Measurements from ENCODE around the gene ENO4. TPM values are rescaled to one million over a fixed set of nuclear protein-coding genes. Genes with fewer than 3 reads are reported as not detected.

Gene ENO4
- total RNA-seq, 2 experiments from 2014 or later = not detected

- peaks cover 8% of the 10 kb centered on the region for H3K9me3 Mint-ChIP-seq (ENCODE audit: insufficient read depth)
- H3K27me3 Mint-ChIP-seq (ENCODE audit: low read depth) = peaks cover 27% of the 10 kb centered on the region
- CTCF ChIA-PET = interaction anchor here (1.6 kb wide), 1 partner anchor 322 kb away, joined by 5 read pairs; no protein-coding TSS in a partner anchor
- no peak for DNase-seq
- H3K4me3 Mint-ChIP-seq = no peak overlapping the region
- no peaks in the 10 kb centered on the region for H3K36me3 Mint-ChIP-seq (ENCODE audit: low read depth)
- no peak for ATAC-seq
- POLR2A ChIA-PET = no interaction called here
- H3K27ac Mint-ChIP-seq = no peak overlapping the region
- peaks cover 3% of the 10 kb centered on the region for H3K4me1 Mint-ChIP-seq (ENCODE audit: low read depth)
Observed at GRCh38 chr10:116853287-116853686, 4.0 kb downstream of the ENO4 start.

GRCh38 chr10:116853701-116854100 lies 4.4 kb downstream of the ENO4 start:
- Mint-ChIP-seq H3K4me1 (ENCODE audit: low read depth) (peaks cover 2% of the 10 kb centered on the region), H3K4me3 (no peak overlapping the region), H3K27ac (no peak overlapping the region), H3K36me3 (ENCODE audit: low read depth) (no peaks in the 10 kb centered on the region), H3K9me3 (ENCODE audit: insufficient read depth) (peaks cover 9% of the 10 kb centered on the region), H3K27me3 (ENCODE audit: low read depth) (peaks cover 22% of the 10 kb centered on the region)
- DNase-seq = no peak
- ChIA-PET POLR2A (no interaction called here), CTCF (interaction anchor here (1.6 kb wide), 1 partner anchor 321 kb away, joined by 5 read pairs; no protein-coding TSS in a partner anchor)
- ATAC-seq = no peak

- DNase-seq = no peak
- POLR2A ChIA-PET = no interaction called here
- Mint-ChIP-seq H3K27ac (no peak overlapping the region), H3K4me1 (ENCODE audit: low read depth) (no peaks in the 10 kb centered on the region), H3K27me3 (ENCODE audit: low read depth) (no peaks in the 10 kb centered on the region), H3K9me3 (ENCODE audit: insufficient read depth) (peaks cover 9% of the 10 kb centered on the region), H3K4me3 (no peak overlapping the region), H3K36me3 (ENCODE audit: low read depth) (no peaks in the 10 kb centered on the region)
- no peak for ATAC-seq
- CTCF ChIA-PET = no interaction called here
Observed at GRCh38 chr10:116857156-116857555, 7.9 kb downstream of the ENO4 start.

- Mint-ChIP-seq H3K27ac (no peak overlapping the region), H3K4me1 (ENCODE audit: low read depth) (no peaks in the 10 kb centered on the region), H3K27me3 (ENCODE audit: low read depth) (no peaks in the 10 kb centered on the region), H3K4me3 (no peak overlapping the region), H3K36me3 (ENCODE audit: low read depth) (no peaks in the 10 kb centered on the region), H3K9me3 (ENCODE audit: insufficient read depth) (peaks cover 6% of the 10 kb centered on the region)
- DNase-seq (no peak), ATAC-seq (no peak)
- CTCF ChIA-PET = no interaction called here
- POLR2A ChIA-PET = no interaction called here
Observed at GRCh38 chr10:116861796-116862195, 12.5 kb downstream of the ENO4 start.

- CTCF ChIA-PET = interaction anchor here (0.6 kb wide), 1 partner anchor 312 kb away, joined by 3 read pairs; no protein-coding TSS in a partner anchor
- Mint-ChIP-seq H3K9me3 (ENCODE audit: insufficient read depth) (no peaks in the 10 kb centered on the region), H3K27ac (no peak overlapping the region), H3K4me1 (ENCODE audit: low read depth) (no peaks in the 10 kb centered on the region), H3K27me3 (ENCODE audit: low read depth) (no peaks in the 10 kb centered on the region), H3K4me3 (no peak overlapping the region), H3K36me3 (ENCODE audit: low read depth) (no peaks in the 10 kb centered on the region)
- no peak for ATAC-seq
- no peak for DNase-seq
- POLR2A ChIA-PET = no interaction called here
Observed at GRCh38 chr10:116864436-116864835, 15.1 kb downstream of the ENO4 start.

GRCh38 chr10:116866066-116866465 lies 16.8 kb downstream of the ENO4 start:
- ATAC-seq = no peak
- no peaks in the 10 kb centered on the region for H3K4me1 Mint-ChIP-seq (ENCODE audit: low read depth)
- ChIA-PET POLR2A (no interaction called here), CTCF (no interaction called here)
- H3K27me3 Mint-ChIP-seq (ENCODE audit: low read depth) = no peaks in the 10 kb centered on the region
- no peaks in the 10 kb centered on the region for H3K9me3 Mint-ChIP-seq (ENCODE audit: insufficient read depth)
- no peak for DNase-seq
- H3K4me3 Mint-ChIP-seq = no peak overlapping the region
- H3K27ac Mint-ChIP-seq = no peak overlapping the region
- no peaks in the 10 kb centered on the region for H3K36me3 Mint-ChIP-seq (ENCODE audit: low read depth)

GRCh38 chr10:116866987-116867595 lies 17.8 kb downstream of the ENO4 start:
- Mint-ChIP-seq H3K27ac (no peak overlapping the region), H3K27me3 (ENCODE audit: low read depth) (no peaks in the 10 kb centered on the region), H3K4me1 (ENCODE audit: low read depth) (no peaks in the 10 kb centered on the region), H3K36me3 (ENCODE audit: low read depth) (no peaks in the 10 kb centered on the region), H3K9me3 (ENCODE audit: insufficient read depth) (no peaks in the 10 kb centered on the region), H3K4me3 (no peak overlapping the region)
- ATAC-seq = no peak
- POLR2A ChIA-PET = no interaction called here
- no peak for DNase-seq
- CTCF ChIA-PET = no interaction called here

- ATAC-seq (no peak), DNase-seq (no peak)
- ChIA-PET POLR2A (no interaction called here), CTCF (no interaction called here)
- no peaks in the 10 kb centered on the region for H3K4me1 Mint-ChIP-seq (ENCODE audit: low read depth)
- no peaks in the 10 kb centered on the region for H3K9me3 Mint-ChIP-seq (ENCODE audit: insufficient read depth)
- no peak overlapping the region for H3K27ac Mint-ChIP-seq
- no peaks in the 10 kb centered on the region for H3K36me3 Mint-ChIP-seq (ENCODE audit: low read depth)
- H3K27me3 Mint-ChIP-seq (ENCODE audit: low read depth) = no peaks in the 10 kb centered on the region
- no peak overlapping the region for H3K4me3 Mint-ChIP-seq
Observed at GRCh38 chr10:116868198-116868676, 18.9 kb downstream of the ENO4 start.

GRCh38 chr10:116868722-116869121 lies 19.4 kb downstream of the ENO4 start:
- POLR2A ChIA-PET = no interaction called here
- Mint-ChIP-seq H3K27me3 (ENCODE audit: low read depth) (no peaks in the 10 kb centered on the region), H3K27ac (no peak overlapping the region), H3K9me3 (ENCODE audit: insufficient read depth) (no peaks in the 10 kb centered on the region), H3K4me1 (ENCODE audit: low read depth) (no peaks in the 10 kb centered on the region), H3K4me3 (no peak overlapping the region), H3K36me3 (ENCODE audit: low read depth) (no peaks in the 10 kb centered on the region)
- DNase-seq = no peak
- CTCF ChIA-PET = no interaction called here
- ATAC-seq = no peak

GRCh38 chr10:116870949-116871348 lies 21.6 kb downstream of the ENO4 start:
- no peak for ATAC-seq
- Mint-ChIP-seq H3K4me3 (no peak overlapping the region), H3K27ac (no peak overlapping the region), H3K9me3 (ENCODE audit: insufficient read depth) (no peaks in the 10 kb centered on the region), H3K36me3 (ENCODE audit: low read depth) (no peaks in the 10 kb centered on the region), H3K27me3 (ENCODE audit: low read depth) (no peaks in the 10 kb centered on the region), H3K4me1 (ENCODE audit: low read depth) (no peaks in the 10 kb centered on the region)
- ChIA-PET POLR2A (no interaction called here), CTCF (no interaction called here)
- no peak for DNase-seq

- POLR2A ChIA-PET = no interaction called here
- Mint-ChIP-seq H3K4me1 (ENCODE audit: low read depth) (no peaks in the 10 kb centered on the region), H3K36me3 (ENCODE audit: low read depth) (no peaks in the 10 kb centered on the region), H3K4me3 (no peak overlapping the region), H3K9me3 (ENCODE audit: insufficient read depth) (no peaks in the 10 kb centered on the region), H3K27ac (no peak overlapping the region), H3K27me3 (ENCODE audit: low read depth) (no peaks in the 10 kb centered on the region)
- DNase-seq = no peak
- ATAC-seq = no peak
- CTCF ChIA-PET = no interaction called here
Observed at GRCh38 chr10:116873134-116873533, 23.8 kb downstream of the ENO4 start.

GRCh38 chr10:116875897-116876296 lies 26.6 kb downstream of the ENO4 start:
- ATAC-seq (no peak), DNase-seq (no peak)
- ChIA-PET CTCF (interaction anchor here (0.7 kb wide), 1 partner anchor 219 kb away, joined by 3 read pairs; no protein-coding TSS in a partner anchor), POLR2A (no interaction called here)
- no peak overlapping the region for H3K4me3 Mint-ChIP-seq
- no peaks in the 10 kb centered on the region for H3K27me3 Mint-ChIP-seq (ENCODE audit: low read depth)
- H3K4me1 Mint-ChIP-seq (ENCODE audit: low read depth) = no peaks in the 10 kb centered on the region
- no peaks in the 10 kb centered on the region for H3K9me3 Mint-ChIP-seq (ENCODE audit: insufficient read depth)
- H3K36me3 Mint-ChIP-seq (ENCODE audit: low read depth) = no peaks in the 10 kb centered on the region
- H3K27ac Mint-ChIP-seq = no peak overlapping the region

GRCh38 chr10:116877391-116877790 lies 28.1 kb downstream of the ENO4 start:
- POLR2A ChIA-PET = no interaction called here
- CTCF ChIA-PET = no interaction called here
- Mint-ChIP-seq H3K4me1 (ENCODE audit: low read depth) (no peaks in the 10 kb centered on the region), H3K27me3 (ENCODE audit: low read depth) (peaks cover 2% of the 10 kb centered on the region), H3K4me3 (no peak overlapping the region), H3K27ac (no peak overlapping the region), H3K36me3 (ENCODE audit: low read depth) (no peaks in the 10 kb centered on the region), H3K9me3 (ENCODE audit: insufficient read depth) (no peaks in the 10 kb centered on the region)
- ATAC-seq (no peak), DNase-seq (no peak)
